OCI-LY7 (cell line): ENCODE measurements around the gene AKAP13. TPM values are rescaled to one million over a fixed set of nuclear protein-coding genes. Genes with fewer than 3 reads are reported as not detected.

ENCODE experiments used
- BruUV-seq: library from RNA; stranded (reverse); fragments of 400-500 nt; replicated peaks from 2 replicates; lab custom pipeline; 2021; lab: Mats Ljungman, UMichigan
- CTCF ChIA-PET: fragments of 300-600 bp; sonication (Branson Sonifier 250); formaldehyde crosslinking; loops from one replicate; lab custom pipeline; 2022; ENCODE audit warnings: antibody characterized with exemption; ENCODE audit not compliant: unreplicated experiment; lab: Charles Lee
- POLR2A ChIA-PET: fragments of 300-600 bp; sonication (Branson Sonifier 250); formaldehyde crosslinking; loops from one replicate; lab custom pipeline; 2022; ENCODE audit warnings: antibody characterized with exemption; lab: Charles Lee
- DNase-seq: peaks from one replicate; pipeline ENCODE4 v3.0.0-alpha.2; 2015; ENCODE audit warnings: low spot score
- H2AFZ ChIP-seq: fragments of 200-600 bp; sonication (generic), shearing (Covaris generic); 2 replicates; pipeline ENCODE4 v1.6.1; 2014; ENCODE audit warnings: mild to moderate bottlenecking, antibody characterized with exemption, low read length, moderate library complexity
- H3K27ac ChIP-seq: fragments of 200-600 bp; sonication (generic); 2 replicates; pipeline ENCODE4 v1.5.1; 2014; ENCODE audit warnings: mixed run types, low read depth, mild to moderate bottlenecking, moderate library complexity, low read length, inconsistent platforms; ENCODE audit not compliant: poor library complexity, severe bottlenecking
- H3K36me3 ChIP-seq: fragments of 200-600 bp; sonication (generic); 2 replicates; pipeline ENCODE4 v1.6.1; 2014; ENCODE audit warnings: mild to moderate bottlenecking, antibody characterized with exemption, low read length, moderate library complexity, mixed read lengths; ENCODE audit not compliant: insufficient read depth
- H3K4me1 ChIP-seq: fragments of 200-600 bp; sonication (generic); 2 replicates; pipeline ENCODE4 v1.5.1; 2014; ENCODE audit warnings: mild to moderate bottlenecking, low read length; ENCODE audit not compliant: insufficient read depth, poor library complexity, severe bottlenecking
- H3K4me2 ChIP-seq: fragments of 200-600 bp; sonication (generic); 2 replicates; pipeline ENCODE4 v1.6.1; 2014; ENCODE audit warnings: mild to moderate bottlenecking, low read length
- H3K4me3 ChIP-seq: fragments of 200-600 bp; sonication (generic); 2 replicates; pipeline ENCODE4 v1.5.1; 2014; ENCODE audit warnings: mild to moderate bottlenecking, low read depth, low read length; ENCODE audit not compliant: poor library complexity, severe bottlenecking
- H3K79me2 ChIP-seq: fragments of 200-600 bp; sonication (generic); 2 replicates; pipeline ENCODE4 v1.6.1; 2016; ENCODE audit warnings: low read depth, mild to moderate bottlenecking, low read length, moderate library complexity, mixed read lengths; ENCODE audit not compliant: insufficient read depth
- H3K9me2 ChIP-seq: fragments of 200-600 bp; sonication (generic); 2 replicates; pipeline ENCODE4 v1.6.1; 2016; ENCODE audit warnings: mild to moderate bottlenecking, low read length, mixed read lengths; ENCODE audit not compliant: insufficient read depth
- H3K9me3 ChIP-seq: fragments of 200-600 bp; sonication (generic); 2 replicates; pipeline ENCODE4 v1.6.1; 2014; ENCODE audit warnings: mild to moderate bottlenecking, mixed run types, low read length, mixed read lengths
- H4K20me1 ChIP-seq: fragments of 200-600 bp; sonication (generic); 2 replicates; pipeline ENCODE4 v1.6.1; 2014; ENCODE audit warnings: mild to moderate bottlenecking, antibody characterized with exemption, low read length, moderate library complexity, mixed read lengths; ENCODE audit not compliant: insufficient read depth
- CTCF ChIP-seq: fragments of 200-600 bp; sonication (generic); conservative IDR thresholded peaks from 2 replicates; pipeline ENCODE4 v1.5.1; 2014; ENCODE audit warnings: mild to moderate bottlenecking, antibody characterized with exemption, low read length, moderate library complexity, mixed read lengths
- EZH2phosphoT487 ChIP-seq: fragments of 200-600 bp; sonication (generic); IDR thresholded peaks from 2 replicates; pipeline ENCODE4 v1.6.1; 2018; ENCODE audit warnings: low read depth, borderline replicate concordance, mild to moderate bottlenecking, mixed run types, antibody characterized with exemption, low read length, moderate library complexity, mixed read lengths
- intact Hi-C: fragments of 100-400 bp; cut with micrococcal nuclease; formaldehyde crosslinking; loops from one replicate; pipeline ENCODE4 v1.10.0; 2022; ENCODE audit not compliant: unreplicated experiment
- total RNA-seq, 2 experiments: library from RNA; depleted of rRNA in 1 of 2; stranded (reverse); fragments of >200 nt in 1 of 2; shearing (Covaris generic) in 1 of 2; gene quantifications; 2 replicates each; pipeline ENCODE4 v1.2.3, GENCODE V29; 2014 to 2022

The AKAP13 gene
- total RNA-seq, 2 experiments from 2014 or later = 140 to 250 TPM

- H3K36me3 ChIP-seq = peaks cover 25% of the 10 kb centered on the region
- intact Hi-C loops = loop anchor here (2.0 kb wide), 1 partner anchor 73 kb away; the partner anchor contains the start of gene AKAP13
- H4K20me1 ChIP-seq = peaks cover 12% of the 10 kb centered on the region; the same call in 1 of the 2 replicates
- ChIA-PET CTCF (interaction anchor here (0.8 to 0.9 kb wide), 2 partner anchors 10 to 19 kb away, joined by 4 read pairs; no protein-coding TSS in a partner anchor), POLR2A (interaction anchor here (0.8 to 3.5 kb wide), 5 partner anchors 13 to 125 kb away, joined by 3 to 20 read pairs (median 4); no protein-coding TSS in a partner anchor)
- no TSS peak for BruUV-seq
- no peak overlapping the region for H2AFZ ChIP-seq
- H3K9me3 ChIP-seq = peaks cover 17% of the 10 kb centered on the region
- no peaks in the 10 kb centered on the region for H3K9me2 ChIP-seq
- DNase-seq = no peak
- peak overlapping the region; percentile 23 for H3K27ac ChIP-seq
- H3K4me2 ChIP-seq = peak overlapping the region; percentile 37
- no peak overlapping the region for H3K4me3 ChIP-seq
- H3K79me2 ChIP-seq = peaks cover 100% of the 10 kb centered on the region
- H3K4me1 ChIP-seq = peaks cover 73% of the 10 kb centered on the region
- TF ChIP-seq EZH2phosphoT487 (no peak), CTCF (peak; percentile 16)
These were observed 72.9 kb downstream of the AKAP13 start for GRCh38 chr15:85453144-85453872.

- Histone ChIP-seq H3K4me2 (peak overlapping the region; percentile 37; the same call in 1 of the 2 replicates), H3K79me2 (peaks cover 99% of the 10 kb centered on the region), H3K9me3 (peaks cover 17% of the 10 kb centered on the region), H2AFZ (no peak overlapping the region), H4K20me1 (peaks cover 17% of the 10 kb centered on the region; the same call in 1 of the 2 replicates), H3K9me2 (no peaks in the 10 kb centered on the region), H3K4me1 (peaks cover 84% of the 10 kb centered on the region), H3K36me3 (peaks cover 20% of the 10 kb centered on the region), H3K27ac (peak overlapping the region; percentile 23), H3K4me3 (no peak overlapping the region)
- BruUV-seq = no TSS peak
- DNase-seq = no peak
- TF ChIP-seq EZH2phosphoT487 (no peak), CTCF (no peak)
- POLR2A ChIA-PET = interaction anchor here (1.1 to 3.5 kb wide), 3 partner anchors 14 to 126 kb away, joined by 3 to 20 read pairs (median 8); no protein-coding TSS in a partner anchor
- CTCF ChIA-PET = no interaction called here
- intact Hi-C loops = no loop called here
These were observed 74.0 kb downstream of the AKAP13 start for GRCh38 chr15:85454403-85454802.
